Hepatocyte (in vitro differentiated cells): ENCODE data around the gene CC2D2A. TPM values are rescaled to one million over a fixed set of nuclear protein-coding genes. Genes with fewer than 3 reads are reported as not detected.

Experiments used
- DNase-seq: peaks from one replicate; pipeline ENCODE4 v3.0.0-alpha.2; 2016; ENCODE audit warnings: low spot score
- H2AFZ ChIP-seq: fragments of 200-600 bp; sonication (generic); 2 replicates; pipeline ENCODE4 v1.6.0; 2016; ENCODE audit warnings: antibody characterized with exemption, mild to moderate bottlenecking
- H3K27ac ChIP-seq: fragments of 200-600 bp; sonication (generic); 2 replicates; pipeline ENCODE4 v1.5.1; 2016; ENCODE audit warnings: mild to moderate bottlenecking
- H3K27me3 ChIP-seq: fragments of 200-600 bp; sonication (generic); 2 replicates; pipeline ENCODE4 v1.6.1; 2016
- H3K36me3 ChIP-seq: fragments of 200-600 bp; sonication (generic); replicated peaks from 2 replicates; pipeline ENCODE4 v1.5.1; 2016; ENCODE audit warnings: low read depth; ENCODE audit not compliant: insufficient read depth
- H3K4me1 ChIP-seq: fragments of 200-600 bp; sonication (generic); 2 replicates; pipeline ENCODE4 v1.5.1; 2016; ENCODE audit warnings: mild to moderate bottlenecking, moderate library complexity; ENCODE audit not compliant: insufficient read depth
- H3K4me2 ChIP-seq: fragments of 200-600 bp; sonication (generic); 2 replicates; pipeline ENCODE4 v1.6.0; 2016
- H3K4me3 ChIP-seq: fragments of 200-600 bp; sonication (generic); 2 replicates; pipeline ENCODE4 v1.5.1; 2016; ENCODE audit warnings: mild to moderate bottlenecking
- H3K79me2 ChIP-seq: fragments of 200-600 bp; sonication (generic); 2 replicates; pipeline ENCODE4 v1.6.0; 2017; ENCODE audit warnings: mild to moderate bottlenecking
- H3K9me2 ChIP-seq: fragments of 200-600 bp; sonication (generic); replicated peaks from 2 replicates; pipeline ENCODE4 v1.6.0; 2017; ENCODE audit warnings: mild to moderate bottlenecking; ENCODE audit not compliant: insufficient read depth
- H3K9me3 ChIP-seq: fragments of 200-600 bp; sonication (generic); 2 replicates; pipeline ENCODE4 v1.5.1; 2016; ENCODE audit warnings: low read depth, mild to moderate bottlenecking
- H4K20me1 ChIP-seq: fragments of 200-600 bp; sonication (generic); 2 replicates; pipeline ENCODE4 v1.6.0; 2016; ENCODE audit warnings: mild to moderate bottlenecking; ENCODE audit not compliant: insufficient read depth, poor library complexity, severe bottlenecking
- CTCF ChIP-seq: fragments of 200-600 bp; sonication (generic); IDR thresholded peaks from 2 replicates; pipeline ENCODE4 v1.5.1; 2016; ENCODE audit warnings: antibody characterized with exemption, mild to moderate bottlenecking; ENCODE audit not compliant: poor library complexity
- EZH2 ChIP-seq: fragments of 200-600 bp; sonication (generic); IDR thresholded peaks from 2 replicates; pipeline ENCODE4 v1.6.1; 2016; ENCODE audit warnings: antibody characterized with exemption, mild to moderate bottlenecking, borderline replicate concordance
- EZH2phosphoT487 ChIP-seq: fragments of 200-600 bp; sonication (generic); IDR thresholded peaks from one replicate; pipeline ENCODE4 v1.6.1; 2018; ENCODE audit warnings: antibody characterized with exemption, mild to moderate bottlenecking, low read depth, moderate library complexity; ENCODE audit not compliant: unreplicated experiment, severe bottlenecking
- whole genome bisulfite sequencing: methylation state at CpG from one replicate; pipeline ENCODE4 v1.1.6; 2016; ENCODE audit warnings: low lambda C conversion rate; ENCODE audit errors: missing lambda C conversion rate; 5-methylcytosine and 5-hydroxymethylcytosine counted together
- polyA plus RNA-seq: library from polyadenylated mRNA; unstranded; fragments of >200 nt; fragmentation: Nextera tagmentation; extraction: Ambion mirVana; gene quantifications from 2 replicates; pipeline ENCODE4 v1.2.1, GENCODE V29; 2016
- total RNA-seq: library from RNA; depleted of rRNA; stranded (reverse); fragments of >200 nt; gene quantifications from 2 replicates; pipeline ENCODE4 v1.2.3, GENCODE V29; 2014

CC2D2A gene
- total and polyA plus RNA-seq, 2 experiments from 2014 or later: 6.8 to 33.6 TPM

GRCh38 chr4:15500701-15501100, 31.0 kb downstream of the CC2D2A start:
- DNase-seq: no peak
- no peak overlapping the region for H3K27ac ChIP-seq
- no peaks in the 10 kb centered on the region for H3K79me2 ChIP-seq
- no peak overlapping the region for H3K4me3 ChIP-seq
- H3K4me2 ChIP-seq: no peak overlapping the region
- peaks cover 4% of the 10 kb centered on the region for H3K9me3 ChIP-seq
- 93% methylated on average over 7 of the region's 7 CpGs for WGBS
- H2AFZ ChIP-seq: no peak overlapping the region
- TF ChIP-seq EZH2phosphoT487 (no peak), CTCF (no peak), EZH2 (no peak)
- H3K36me3 ChIP-seq: no peaks in the 10 kb centered on the region
- H3K4me1 ChIP-seq: no peaks in the 10 kb centered on the region
- no peaks in the 10 kb centered on the region for H3K9me2 ChIP-seq
- no peaks in the 10 kb centered on the region for H3K27me3 ChIP-seq
- H4K20me1 ChIP-seq: no peaks in the 10 kb centered on the region

- no peak overlapping the region for H3K4me2 ChIP-seq
- H3K9me2 ChIP-seq: no peaks in the 10 kb centered on the region
- H3K36me3 ChIP-seq: no peaks in the 10 kb centered on the region
- H3K4me1 ChIP-seq: no peaks in the 10 kb centered on the region
- no peaks in the 10 kb centered on the region for H3K79me2 ChIP-seq
- H2AFZ ChIP-seq: no peak overlapping the region
- 87% methylated on average over 2 of the region's 2 CpGs for WGBS
- no peak overlapping the region for H3K4me3 ChIP-seq
- H3K9me3 ChIP-seq: peaks cover 2% of the 10 kb centered on the region
- H3K27me3 ChIP-seq: no peaks in the 10 kb centered on the region
- H4K20me1 ChIP-seq: no peaks in the 10 kb centered on the region
- no peak overlapping the region for H3K27ac ChIP-seq
- no peak for TF ChIP-seq CTCF
- no peak for DNase-seq
These were observed 32.3 kb downstream of the CC2D2A start for GRCh38 chr4:15501941-15502340.

GRCh38 chr4:15502384-15502783, 32.7 kb downstream of the CC2D2A start:
- Histone ChIP-seq H3K79me2 (no peaks in the 10 kb centered on the region), H3K27me3 (no peaks in the 10 kb centered on the region), H3K36me3 (no peaks in the 10 kb centered on the region), H3K4me2 (no peak overlapping the region), H3K9me3 (no peaks in the 10 kb centered on the region), H3K4me1 (no peaks in the 10 kb centered on the region), H2AFZ (no peak overlapping the region), H3K27ac (no peak overlapping the region), H4K20me1 (no peaks in the 10 kb centered on the region), H3K4me3 (no peak overlapping the region), H3K9me2 (no peaks in the 10 kb centered on the region)
- DNase-seq: no peak
- no peak for TF ChIP-seq EZH2phosphoT487
- TF ChIP-seq CTCF: no peak
- TF ChIP-seq EZH2: no peak
- WGBS: 95% methylated on average over 3 of the region's 3 CpGs

- no peak overlapping the region for H3K4me3 ChIP-seq
- WGBS: 90% methylated on average over 1 of the region's 1 CpG
These were observed 34.4 kb downstream of the CC2D2A start for GRCh38 chr4:15504041-15504440.

More at GRCh38 chr4:15504041-15504440, 34.4 kb downstream of the CC2D2A start:
- Histone ChIP-seq H3K4me1 (no peaks in the 10 kb centered on the region), H3K9me2 (no peaks in the 10 kb centered on the region), H3K36me3 (no peaks in the 10 kb centered on the region), H3K79me2 (no peaks in the 10 kb centered on the region), H4K20me1 (no peaks in the 10 kb centered on the region), H3K4me2 (no peak overlapping the region), H3K9me3 (no peaks in the 10 kb centered on the region), H2AFZ (no peak overlapping the region), H3K27me3 (no peaks in the 10 kb centered on the region), H3K27ac (no peak overlapping the region)
- TF ChIP-seq EZH2 (no peak), CTCF (no peak), EZH2phosphoT487 (no peak)
- no peak for DNase-seq
